ENCODE measurements around the gene HSPA8.
A peak's percentile ranks its signal among the peaks of the same experiment; 100 is the strongest.
"Not testable (repeated sequence)": the region's sequence is repeated elsewhere in the genome, so short reads cannot be mapped to it uniquely, and the experiment has no call there.

The HSPA8 gene

GRCh38 chr11:123093739-123094138 is 31.8 kb upstream of the HSPA8 start:
- no peaks in the 10 kb centered on the region for H3K36me3 ChIP-seq (replicated peaks in 1 of 2; ENCODE audit: control insufficient read depth in 2 of 2, insufficient read depth in 2 of 2, low read length in 2 of 2)
- no peak overlapping the region for H2BK12ac ChIP-seq (ENCODE audit: low read length)
- H3K79me1 ChIP-seq (ENCODE audit: low read depth, low read length), result no peaks in the 10 kb centered on the region
- no peak overlapping the region for H3K27ac ChIP-seq (replicated peaks; ENCODE audit: low read length)
- no peaks in the 10 kb centered on the region for H3K4me1 ChIP-seq (ENCODE audit: control insufficient read depth in 2 of 2, insufficient read depth in 1 of 2, low read depth in 1 of 2, low read length in 2 of 2)
- H3K9me3 ChIP-seq (replicated peaks in 1 of 2; ENCODE audit: control insufficient read depth in 2 of 2, insufficient read depth in 1 of 2, low read depth in 1 of 2, low read length in 2 of 2), result no peaks in the 10 kb centered on the region
- H4K91ac ChIP-seq (ENCODE audit: low read depth, low read length, poor library complexity), result no peak overlapping the region
- H3K9ac ChIP-seq (ENCODE audit: low read depth, low read length, poor library complexity), result no peak overlapping the region
- no peak overlapping the region for H2BK120ac ChIP-seq (ENCODE audit: low read depth, low read length)
- H3K18ac ChIP-seq (ENCODE audit: low read length), result peak overlapping the region; percentile 28
- DNase-seq (ENCODE audit: low spot score), result no peak
- no peak overlapping the region for H3K4me3 ChIP-seq (ENCODE audit: low read length in 2 of 2)
- no peak overlapping the region for H3K4me2 ChIP-seq (ENCODE audit: insufficient read depth, low read length, poor library complexity, severe bottlenecking)
- no peak overlapping the region for H2AFZ ChIP-seq (ENCODE audit: low read length)
- H4K8ac ChIP-seq (ENCODE audit: low read depth, low read length), result no peak overlapping the region
- no peak overlapping the region for H2BK5ac ChIP-seq (ENCODE audit: low read length)
- peaks cover 0 to 4% (median 0%) of the 10 kb centered on the region in 3 experiments for H3K27me3 ChIP-seq (ENCODE audit: control insufficient read depth in 3 of 3, insufficient read depth in 3 of 3, low read depth in 1 of 3, low read length in 3 of 3)
- WGBS, 2 donors (ENCODE audit: extremely low coverage in 2 of 2, insufficient read length in 2 of 2, insufficient replicate concordance in 1 of 2), result no CpG with 5 or more reads among the region's 3 CpGs
- no peak overlapping the region for H2BK15ac ChIP-seq (ENCODE audit: low read length)
- H3K4ac ChIP-seq (ENCODE audit: low read length), result no peak overlapping the region
- no peak overlapping the region for H2AK5ac ChIP-seq (ENCODE audit: low read depth, low read length)
- no peak overlapping the region for H3K23ac ChIP-seq (ENCODE audit: low read depth, low read length, poor library complexity)
- no peak overlapping the region for H3K14ac ChIP-seq (ENCODE audit: low read length)

DNA sequence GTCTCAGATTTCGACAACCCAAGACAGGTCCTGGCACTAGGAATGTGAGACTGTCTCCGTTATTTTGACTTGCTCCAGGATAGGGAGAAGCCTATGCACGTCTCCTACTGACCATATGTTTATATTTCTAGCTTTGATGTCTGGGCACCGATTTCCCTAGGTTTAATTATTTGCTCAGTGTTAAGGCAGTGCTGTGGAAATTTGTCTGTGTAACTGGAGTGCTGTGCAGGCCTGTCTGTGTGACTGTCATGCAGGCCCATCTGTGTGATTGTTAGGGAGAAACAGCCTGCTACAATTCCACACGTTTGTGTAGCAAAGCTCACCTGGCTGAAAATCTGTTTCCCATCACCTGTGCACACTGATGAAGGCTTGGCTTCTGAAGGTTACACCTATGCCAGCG is 29.6 kb upstream of the HSPA8 start:
- no peak overlapping the region for H2AFZ ChIP-seq (ENCODE audit: low read length)
- no peak overlapping the region for H4K8ac ChIP-seq (ENCODE audit: low read depth, low read length)
- H2BK120ac ChIP-seq (ENCODE audit: low read depth, low read length), result no peak overlapping the region
- no peak overlapping the region for H3K4me2 ChIP-seq (ENCODE audit: insufficient read depth, low read length, poor library complexity, severe bottlenecking)
- no peak overlapping the region for H4K91ac ChIP-seq (ENCODE audit: low read depth, low read length, poor library complexity)
- no peak overlapping the region for H2BK5ac ChIP-seq (ENCODE audit: low read length)
- H3K27me3 ChIP-seq (ENCODE audit: control insufficient read depth in 3 of 3, insufficient read depth in 3 of 3, low read depth in 1 of 3, low read length in 3 of 3), result no peaks in the 10 kb centered on the region
- H3K14ac ChIP-seq (ENCODE audit: low read length), result no peak overlapping the region
- no peak overlapping the region for H2BK12ac ChIP-seq (ENCODE audit: low read length)
- H2BK15ac ChIP-seq (ENCODE audit: low read length), result no peak overlapping the region
- H3K79me1 ChIP-seq (ENCODE audit: low read depth, low read length), result no peaks in the 10 kb centered on the region
- no peaks in the 10 kb centered on the region for H3K36me3 ChIP-seq (replicated peaks in 1 of 2; ENCODE audit: control insufficient read depth in 2 of 2, insufficient read depth in 2 of 2, low read length in 2 of 2)
- no peak overlapping the region for H3K4ac ChIP-seq (ENCODE audit: low read length)
- no peak overlapping the region for H3K27ac ChIP-seq (replicated peaks; ENCODE audit: low read length)
- WGBS, 2 donors (ENCODE audit: extremely low coverage in 2 of 2, insufficient read length in 2 of 2, insufficient replicate concordance in 1 of 2), result no CpG with 5 or more reads among the region's 6 CpGs
- no peak for DNase-seq (ENCODE audit: low spot score)
- H3K18ac ChIP-seq (ENCODE audit: low read length), result no peak overlapping the region
- H2AK5ac ChIP-seq (ENCODE audit: low read depth, low read length), result no peak overlapping the region
- no peak overlapping the region for H3K4me3 ChIP-seq (ENCODE audit: low read length in 2 of 2)
- no peak overlapping the region for H3K23ac ChIP-seq (ENCODE audit: low read depth, low read length, poor library complexity)
- H3K4me1 ChIP-seq (ENCODE audit: control insufficient read depth in 2 of 2, insufficient read depth in 1 of 2, low read depth in 1 of 2, low read length in 2 of 2), result no peaks in the 10 kb centered on the region
- H3K9me3 ChIP-seq (replicated peaks in 1 of 2; ENCODE audit: control insufficient read depth in 2 of 2, insufficient read depth in 1 of 2, low read depth in 1 of 2, low read length in 2 of 2), result no peaks in the 10 kb centered on the region
- no peak overlapping the region for H3K9ac ChIP-seq (ENCODE audit: low read depth, low read length, poor library complexity)

GRCh38 chr11:123090168-123090567 is 28.2 kb upstream of the HSPA8 start:
- not testable (repeated sequence) for H3K36me3 ChIP-seq (replicated peaks in 1 of 2; ENCODE audit: control insufficient read depth in 2 of 2, insufficient read depth in 2 of 2, low read length in 2 of 2); H2BK15ac ChIP-seq (ENCODE audit: low read length)

DNA sequence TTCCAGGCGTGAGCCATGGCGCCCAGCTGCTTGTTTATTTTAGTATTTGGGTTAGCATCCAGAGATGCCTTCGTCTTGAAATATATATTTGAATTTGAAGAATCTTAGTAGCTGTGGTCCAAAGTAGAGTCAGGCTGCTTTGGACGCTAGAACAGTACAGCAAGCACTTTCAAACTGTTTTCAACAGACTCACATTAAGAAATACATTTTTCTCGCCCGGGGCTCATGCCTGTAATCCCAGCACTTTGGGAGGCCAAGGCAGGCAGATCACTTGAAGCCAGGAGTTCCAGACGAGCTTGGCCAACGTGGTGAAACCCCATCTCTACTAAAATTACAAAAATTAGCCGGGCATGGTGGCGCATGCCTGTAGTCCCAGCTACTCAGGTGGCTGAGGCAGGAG is 27.0 kb upstream of the HSPA8 start:
- not testable (repeated sequence) for H3K4me3 ChIP-seq (ENCODE audit: low read length in 2 of 2); H3K27me3 ChIP-seq (ENCODE audit: control insufficient read depth in 3 of 3, insufficient read depth in 3 of 3, low read depth in 1 of 3, low read length in 3 of 3); H2BK120ac ChIP-seq (ENCODE audit: low read depth, low read length); H3K9ac ChIP-seq (ENCODE audit: low read depth, low read length, poor library complexity); H3K4ac ChIP-seq (ENCODE audit: low read length); H4K8ac ChIP-seq (ENCODE audit: low read depth, low read length); H3K14ac ChIP-seq (ENCODE audit: low read length); H3K18ac ChIP-seq (ENCODE audit: low read length); H3K4me2 ChIP-seq (ENCODE audit: insufficient read depth, low read length, poor library complexity, severe bottlenecking); H3K36me3 ChIP-seq (replicated peaks in 1 of 2; ENCODE audit: control insufficient read depth in 2 of 2, insufficient read depth in 2 of 2, low read length in 2 of 2); H2BK12ac ChIP-seq (ENCODE audit: low read length); H4K91ac ChIP-seq (ENCODE audit: low read depth, low read length, poor library complexity); H2BK15ac ChIP-seq (ENCODE audit: low read length); H3K79me1 ChIP-seq (ENCODE audit: low read depth, low read length); H2AK5ac ChIP-seq (ENCODE audit: low read depth, low read length); DNase-seq (ENCODE audit: low spot score); H2BK5ac ChIP-seq (ENCODE audit: low read length); H3K27ac ChIP-seq (replicated peaks; ENCODE audit: low read length); H2AFZ ChIP-seq (ENCODE audit: low read length); H3K23ac ChIP-seq (ENCODE audit: low read depth, low read length, poor library complexity); H3K4me1 ChIP-seq (ENCODE audit: control insufficient read depth in 2 of 2, insufficient read depth in 1 of 2, low read depth in 1 of 2, low read length in 2 of 2); H3K9me3 ChIP-seq (replicated peaks in 1 of 2; ENCODE audit: control insufficient read depth in 2 of 2, insufficient read depth in 1 of 2, low read depth in 1 of 2, low read length in 2 of 2)
- no CpG with 5 or more reads among the region's 10 CpGs for WGBS, 2 donors (ENCODE audit: extremely low coverage in 2 of 2, insufficient read length in 2 of 2, insufficient replicate concordance in 1 of 2)

More at GRCh38 chr11:123090168-123090567, 28.2 kb upstream of the HSPA8 start:
- H3K4me1 ChIP-seq (ENCODE audit: control insufficient read depth in 2 of 2, insufficient read depth in 1 of 2, low read depth in 1 of 2, low read length in 2 of 2); H2AK5ac ChIP-seq (ENCODE audit: low read depth, low read length); H3K79me1 ChIP-seq (ENCODE audit: low read depth, low read length); H3K4me2 ChIP-seq (ENCODE audit: insufficient read depth, low read length, poor library complexity, severe bottlenecking); H3K18ac ChIP-seq (ENCODE audit: low read length); H3K9ac ChIP-seq (ENCODE audit: low read depth, low read length, poor library complexity); H2BK12ac ChIP-seq (ENCODE audit: low read length); H3K27ac ChIP-seq (replicated peaks; ENCODE audit: low read length); H3K27me3 ChIP-seq (ENCODE audit: control insufficient read depth in 3 of 3, insufficient read depth in 3 of 3, low read depth in 1 of 3, low read length in 3 of 3); H3K23ac ChIP-seq (ENCODE audit: low read depth, low read length, poor library complexity); H3K4me3 ChIP-seq (ENCODE audit: low read length in 2 of 2); H2BK5ac ChIP-seq (ENCODE audit: low read length); H2AFZ ChIP-seq (ENCODE audit: low read length); H3K14ac ChIP-seq (ENCODE audit: low read length); H2BK120ac ChIP-seq (ENCODE audit: low read depth, low read length); DNase-seq (ENCODE audit: low spot score); H4K8ac ChIP-seq (ENCODE audit: low read depth, low read length); H3K9me3 ChIP-seq (replicated peaks in 1 of 2; ENCODE audit: control insufficient read depth in 2 of 2, insufficient read depth in 1 of 2, low read depth in 1 of 2, low read length in 2 of 2); H3K4ac ChIP-seq (ENCODE audit: low read length); H4K91ac ChIP-seq (ENCODE audit: low read depth, low read length, poor library complexity): not testable (repeated sequence)
- no CpG with 5 or more reads among the region's 8 CpGs for WGBS, 2 donors (ENCODE audit: extremely low coverage in 2 of 2, insufficient read length in 2 of 2, insufficient replicate concordance in 1 of 2)
